Glomerular visceral epithelial cell (primary cell): ENCODE results near the gene DYNLT1.
"Not testable (repeated sequence)": the region's sequence is repeated elsewhere in the genome, so short reads cannot be mapped to it uniquely, and the experiment has no call there.

ENCODE experiments used
- DNase-seq: peaks from one replicate; pipeline ENCODE4 v3.0.0-alpha.2; 2016; ENCODE audit errors: extremely low spot score

DYNLT1 gene

DNA sequence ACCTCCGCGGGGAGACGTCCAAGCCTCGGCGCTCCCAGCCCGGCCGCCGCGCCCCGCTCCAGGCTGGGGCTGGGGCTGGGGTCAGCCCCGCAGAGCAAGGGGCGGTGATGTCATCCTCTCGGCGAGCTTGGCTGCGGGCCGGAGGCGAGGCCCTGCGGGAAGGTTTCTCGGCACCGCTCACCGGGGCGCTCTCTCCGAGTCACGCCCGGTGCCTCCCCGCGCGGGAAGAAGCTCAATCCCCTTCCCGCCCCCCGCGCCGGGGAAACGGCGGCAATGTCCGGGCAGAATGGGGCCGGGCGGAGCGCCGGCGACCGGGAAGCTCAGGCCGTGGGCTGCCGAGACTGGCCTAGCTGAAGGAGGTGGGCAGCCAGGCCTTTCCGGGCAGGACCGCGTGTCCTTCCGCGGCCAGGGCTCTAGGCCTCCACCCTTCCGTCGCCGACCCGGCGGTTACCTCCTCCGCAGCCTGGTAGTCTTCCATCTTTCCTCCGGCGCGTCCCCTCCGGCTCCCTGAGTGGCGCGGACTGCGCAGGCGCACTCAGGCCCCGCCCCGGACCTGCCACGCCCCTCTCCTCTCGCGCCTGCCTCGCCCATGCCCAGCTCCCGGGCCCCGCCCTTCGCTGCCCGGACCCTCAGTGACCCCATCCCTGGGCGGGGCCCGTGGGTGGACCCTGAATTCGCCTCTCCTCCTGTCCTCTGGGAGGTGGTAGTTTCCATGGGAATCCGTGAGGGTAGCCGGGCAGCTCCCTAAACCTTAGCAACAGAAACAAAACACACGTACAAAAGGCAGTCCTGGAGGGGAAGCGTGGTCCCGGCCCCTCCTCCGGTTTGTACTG is at the start of gene DYNLT1:
Gene DYNLT1, minus strand, starts transcription at position 513 of the 833 bp plus-strand sequence. Its CDS starts 35 bp downstream, at position 478.
- peak; percentile 98 for DNase-seq

GRCh38 chr6:158688860-158689259 is 44.3 kb upstream of the DYNLT1 start:
- no peak for DNase-seq

DNA sequence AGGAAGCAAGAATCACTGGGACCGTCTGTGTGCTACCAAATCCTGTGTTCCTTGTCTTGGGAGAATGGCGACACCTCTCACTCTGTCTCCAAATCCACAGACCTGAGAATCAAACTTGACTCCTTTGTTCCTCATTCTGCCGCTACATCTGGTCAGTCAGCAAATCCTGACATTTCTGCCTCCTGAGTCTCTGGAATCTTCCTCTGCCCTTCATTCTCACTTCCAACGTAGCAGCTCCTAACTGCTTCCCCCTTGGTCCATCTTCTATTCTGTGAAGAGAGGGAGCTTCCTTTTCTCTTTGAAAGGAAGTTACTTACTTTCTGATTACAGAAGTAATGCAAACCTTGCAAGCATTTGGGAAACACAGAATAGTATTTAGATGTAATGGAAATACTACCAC is 43.0 kb upstream of the DYNLT1 start:
- no peak for DNase-seq

DNA sequence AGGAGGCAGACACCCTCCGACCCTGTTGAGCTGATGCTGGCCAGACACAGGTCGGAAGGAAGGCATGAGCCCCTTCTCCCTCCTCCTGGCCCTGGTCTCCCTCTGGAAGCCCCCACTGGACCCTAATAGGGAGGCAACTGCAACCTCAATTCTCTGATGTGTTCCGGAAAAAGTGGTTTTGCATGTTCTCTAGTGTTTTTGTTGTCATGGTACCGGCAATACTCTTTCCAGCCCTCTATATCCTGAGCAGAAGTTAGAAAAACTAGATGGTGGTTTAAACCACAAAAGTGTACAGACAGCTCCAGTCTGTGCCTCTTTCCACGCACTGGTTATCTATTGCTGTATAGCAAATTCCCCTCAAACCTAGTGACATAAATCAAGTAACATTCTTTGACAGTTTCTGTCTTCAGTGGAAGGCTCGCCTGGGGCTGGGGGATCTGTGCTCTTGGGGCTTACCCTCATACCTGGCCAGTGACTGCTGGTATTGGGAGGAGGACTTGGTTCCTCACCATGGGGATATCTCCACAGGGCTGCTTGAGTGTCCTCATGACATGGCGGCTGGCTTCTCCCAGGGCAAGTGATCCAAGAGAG is 42.3 kb upstream of the DYNLT1 start:
- no peak for DNase-seq

DNA sequence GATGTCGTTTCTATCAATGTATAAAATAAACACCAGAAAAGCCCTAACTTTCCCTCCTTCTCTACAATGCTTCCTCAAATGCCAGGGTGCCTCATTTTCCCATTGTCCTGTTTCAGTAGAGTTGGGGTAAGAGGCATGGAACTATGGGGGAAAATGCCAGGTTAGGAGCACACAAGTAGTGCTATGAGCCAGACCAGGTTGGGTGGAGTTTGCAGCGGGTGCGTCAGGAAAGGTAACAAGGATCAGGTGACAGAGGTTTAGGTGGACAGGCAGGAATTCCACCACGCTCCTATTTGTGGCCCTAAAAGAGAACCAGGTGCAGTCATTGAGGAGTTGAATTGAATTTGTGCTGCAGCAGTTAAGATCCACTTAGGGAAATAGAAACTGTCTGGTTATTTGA is 41.8 kb upstream of the DYNLT1 start:
- no peak for DNase-seq

DNA sequence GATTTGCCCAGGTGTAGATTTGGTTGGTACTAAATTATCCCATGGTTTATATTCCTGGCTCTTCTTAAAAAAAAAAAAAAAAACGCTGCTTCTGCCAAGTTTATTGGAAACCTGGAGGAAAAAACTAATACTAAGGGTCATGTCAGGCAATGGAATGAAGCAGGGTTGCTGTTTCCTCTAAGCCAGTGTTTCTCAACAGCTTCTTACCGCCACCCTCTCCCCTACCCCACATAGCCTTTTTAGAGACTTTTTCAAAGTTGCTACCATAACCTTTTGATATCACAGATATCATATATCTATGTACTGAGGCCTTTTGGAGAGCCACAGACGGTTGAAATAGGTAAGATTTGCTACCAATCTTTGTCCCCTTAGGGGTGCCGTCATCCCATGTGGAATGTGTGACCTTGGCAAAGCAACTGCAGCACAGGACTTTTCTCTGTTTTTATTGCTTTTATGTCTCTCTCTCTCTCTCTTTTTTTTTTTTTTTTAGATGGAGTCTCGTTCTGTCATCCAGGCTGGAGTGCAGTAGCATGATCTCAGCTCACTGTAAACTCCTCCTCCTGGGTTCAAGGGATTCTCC is 40.3 kb upstream of the DYNLT1 start:
- no peak for DNase-seq

- no peak for DNase-seq
These were observed 39.8 kb upstream of the DYNLT1 start for GRCh38 chr6:158684311-158684710.

DNA sequence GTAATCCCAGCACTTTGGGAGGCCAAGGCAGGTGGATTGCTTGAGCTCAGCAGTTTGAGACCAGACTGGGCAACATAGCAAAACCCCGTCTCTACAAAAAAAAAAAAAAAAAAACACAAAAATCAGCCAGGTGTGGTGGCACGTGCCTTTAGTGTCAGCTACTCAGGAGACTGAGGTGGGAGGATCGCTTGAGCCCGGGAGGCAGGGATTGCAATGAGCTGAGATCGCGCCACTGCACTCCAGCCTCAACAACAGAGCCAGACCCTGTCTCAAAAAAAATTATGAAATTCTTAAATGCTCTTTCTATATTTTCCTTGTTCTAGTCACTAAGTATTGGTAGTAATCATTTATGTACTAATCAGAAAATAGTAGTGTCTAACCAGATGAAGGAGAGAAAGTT is 35.9 kb upstream of the DYNLT1 start:
- DNase-seq = no peak

DNA sequence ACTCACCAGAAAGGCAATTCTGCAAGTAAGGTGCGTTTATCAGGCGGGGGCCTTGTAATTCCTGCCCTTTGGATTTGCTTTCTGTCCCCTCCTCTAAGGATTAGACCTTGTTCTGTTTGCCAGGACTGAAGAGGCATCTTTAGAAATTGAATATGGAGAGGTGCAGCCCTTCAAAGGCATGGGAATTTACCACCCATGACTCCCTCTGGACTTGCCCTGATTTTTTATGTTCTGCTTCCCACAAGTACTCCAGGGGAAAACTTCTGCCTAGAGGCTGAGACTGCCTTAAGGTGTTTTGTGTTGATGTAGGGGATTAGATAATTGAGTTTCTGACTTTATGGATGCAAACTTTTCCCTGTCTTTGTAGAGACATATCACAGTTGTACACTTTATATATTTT is 35.5 kb upstream of the DYNLT1 start:
- DNase-seq = no peak

- DNase-seq = no peak
These were observed 33.5 kb upstream of the DYNLT1 start for GRCh38 chr6:158677906-158678578.

DNA sequence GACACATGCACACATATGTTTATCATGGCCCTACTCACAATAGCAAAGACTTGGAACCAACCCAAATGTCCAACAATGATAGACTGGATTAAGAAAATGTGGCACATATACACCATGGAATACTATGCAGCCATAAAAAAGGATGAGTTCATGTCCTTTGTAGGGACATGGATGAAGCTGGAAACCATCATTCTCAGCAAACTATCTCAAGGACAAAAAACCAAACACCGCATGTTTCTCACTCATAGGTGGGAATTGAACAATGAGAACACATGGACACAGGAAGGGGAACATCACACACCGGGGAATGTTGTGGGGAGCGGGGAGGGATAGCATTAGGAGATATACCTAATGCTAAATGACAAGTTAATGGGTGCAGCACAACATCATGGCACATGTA is 32.6 kb upstream of the DYNLT1 start:
- not testable (repeated sequence) for DNase-seq

- no peak for DNase-seq
These were observed 30.0 kb upstream of the DYNLT1 start for GRCh38 chr6:158674342-158675131.

DNA sequence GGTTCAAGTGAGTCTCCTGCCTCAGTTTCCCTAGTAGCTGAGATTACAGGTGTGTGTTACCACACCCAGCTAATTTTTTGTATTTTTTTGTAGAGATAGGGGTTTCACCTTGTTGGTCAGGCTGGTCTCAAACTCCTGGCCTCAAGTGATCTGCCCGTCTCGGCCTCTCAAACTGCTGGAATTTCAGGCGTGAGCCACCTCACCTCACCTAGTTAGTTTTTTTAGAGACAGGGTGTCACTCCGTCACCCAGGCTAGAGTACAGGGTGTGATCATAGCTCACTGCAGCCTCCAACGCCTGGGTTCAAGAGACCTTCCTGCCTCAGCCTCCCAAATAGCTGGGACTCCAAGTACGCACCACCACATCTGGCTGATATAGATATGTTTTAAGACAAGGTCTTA is 28.2 kb upstream of the DYNLT1 start:
- DNase-seq = no peak

DNA sequence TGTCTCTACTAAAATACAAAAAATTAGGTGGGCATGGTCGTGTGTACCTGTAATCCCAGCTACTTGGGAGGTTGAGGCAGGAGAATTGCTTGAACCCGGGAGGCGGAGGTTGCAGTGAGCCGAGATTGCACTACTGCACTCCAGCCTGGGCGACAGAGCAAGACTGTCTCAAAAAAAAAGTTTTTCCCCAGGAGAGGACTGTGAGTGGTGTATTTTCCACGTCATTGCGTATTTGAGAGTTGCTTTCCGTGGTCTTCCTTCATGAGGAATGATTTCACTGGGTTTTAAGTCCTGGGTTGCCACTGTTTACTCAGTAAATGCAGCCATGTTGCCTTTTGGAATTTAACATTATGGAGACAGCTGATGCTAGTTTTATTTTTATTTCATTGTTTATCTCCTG is 27.6 kb upstream of the DYNLT1 start:
- DNase-seq = not testable (repeated sequence)

DNA sequence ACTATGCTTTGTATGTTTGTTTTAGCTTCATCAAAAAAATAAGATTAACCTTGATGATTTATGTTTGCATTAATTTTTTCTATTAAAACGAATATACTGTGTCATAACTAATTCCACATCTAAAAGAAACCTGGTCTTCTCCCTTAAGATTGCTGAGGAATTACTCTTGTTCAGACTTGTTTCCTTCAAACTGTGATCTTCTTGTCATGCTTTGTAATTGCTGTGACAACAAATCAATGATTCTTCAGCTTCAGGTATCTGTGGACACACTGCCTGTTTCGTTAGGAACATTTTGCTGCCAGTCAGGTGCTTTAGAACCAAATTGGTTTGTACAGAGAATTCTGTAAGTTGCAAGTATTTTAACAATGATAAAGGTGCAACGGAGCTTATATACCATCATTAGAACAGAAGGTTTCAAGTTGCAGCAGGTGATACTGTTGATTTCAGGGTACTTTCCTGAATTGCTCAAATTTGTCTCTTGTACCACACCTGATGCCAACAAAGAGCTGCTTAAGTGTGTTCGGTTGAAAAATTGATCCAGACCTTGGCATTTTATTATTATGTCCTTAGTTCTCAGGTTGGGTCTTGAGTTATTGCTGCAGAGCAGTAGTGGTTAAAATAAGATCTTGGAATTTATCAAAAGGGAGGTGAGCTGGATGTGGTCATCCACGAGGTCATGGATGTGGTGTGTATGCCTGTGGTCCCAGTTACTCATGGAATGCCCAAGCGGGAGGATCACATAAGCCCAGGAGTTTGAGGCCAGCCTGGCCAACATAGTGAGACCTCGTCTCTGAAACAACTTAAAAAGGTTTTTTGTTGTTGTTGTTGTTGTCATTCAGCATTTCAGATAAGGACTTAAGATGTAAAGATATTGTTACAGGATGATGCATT is 24.8 kb upstream of the DYNLT1 start:
- DNase-seq = peak; percentile 54

DNA sequence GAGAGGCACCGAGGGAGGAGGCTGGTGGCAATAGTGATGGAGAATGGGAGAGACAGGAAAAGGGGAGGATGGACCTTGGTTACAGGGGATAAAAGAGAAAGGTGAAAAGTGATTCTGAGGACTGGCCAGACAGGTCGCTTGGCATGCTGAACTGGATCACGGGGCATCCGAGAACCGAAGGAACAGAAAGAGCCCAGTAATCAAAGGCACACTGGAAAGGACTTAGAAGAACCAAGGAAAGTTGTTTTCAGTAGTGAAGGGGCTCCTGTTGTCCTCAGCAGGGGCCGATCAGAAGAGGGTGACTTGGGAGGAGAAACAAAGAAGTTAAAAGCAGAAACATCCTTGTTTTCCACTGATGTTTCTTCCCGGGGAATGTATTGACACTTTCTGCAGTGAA is 24.2 kb upstream of the DYNLT1 start:
- no peak for DNase-seq

DNA sequence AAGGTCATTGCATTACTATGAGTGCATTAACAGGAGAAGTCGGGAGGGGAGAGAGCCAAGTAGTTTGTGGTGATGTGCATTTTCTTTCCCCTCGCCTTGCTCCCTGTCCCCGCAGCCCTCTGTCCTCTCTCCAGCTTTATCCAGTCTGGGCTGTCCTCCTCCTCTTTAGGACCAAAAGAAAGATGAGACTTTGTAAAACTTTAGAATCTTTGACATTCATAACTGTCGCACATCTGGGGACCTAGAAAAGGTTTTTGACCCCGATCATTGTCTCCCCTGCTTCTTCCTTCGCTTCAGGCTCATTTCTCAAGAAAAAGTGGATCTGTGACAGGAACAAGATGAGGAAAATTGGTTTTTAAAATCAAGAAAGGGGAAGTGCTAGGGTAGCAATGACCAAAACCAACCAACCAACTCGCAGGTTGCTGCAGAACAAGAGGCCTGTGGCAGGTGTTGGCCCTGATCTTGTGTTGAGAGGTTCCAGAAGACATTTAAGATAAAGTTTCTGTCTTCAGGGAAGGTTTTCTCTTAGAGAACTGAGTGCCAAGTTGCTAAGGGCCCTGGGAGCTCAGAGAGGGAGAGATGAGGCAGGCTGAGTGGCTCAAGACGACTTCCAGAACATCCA is 22.9 kb upstream of the DYNLT1 start:
- no peak for DNase-seq

GRCh38 chr6:158666628-158667359 is 22.3 kb upstream of the DYNLT1 start:
- DNase-seq = no peak

DNA sequence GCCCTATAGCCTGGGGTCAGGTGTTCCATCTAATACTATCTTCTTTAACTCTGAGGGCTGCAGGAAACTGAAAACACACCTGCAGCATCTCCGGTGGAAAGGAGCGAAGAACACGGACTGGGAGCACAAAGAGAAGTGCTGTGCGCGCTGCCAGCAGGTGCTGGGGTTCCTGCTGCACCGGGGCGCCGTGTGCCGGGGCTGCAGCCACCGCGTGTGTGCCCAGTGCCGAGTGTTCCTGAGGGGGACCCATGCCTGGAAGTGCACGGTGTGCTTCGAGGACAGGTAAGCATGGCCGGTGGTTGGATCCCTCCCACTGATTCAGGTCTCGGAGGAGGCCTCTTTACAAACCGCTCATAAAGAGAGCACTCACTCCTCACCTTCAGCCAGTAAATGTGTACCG is 20.8 kb upstream of the DYNLT1 start:
- DNase-seq = no peak
